ENCODE measurements around the gene TUB. TPM values are rescaled to one million over a fixed set of nuclear protein-coding genes. Genes with fewer than 3 reads are reported as not detected.
A peak's percentile ranks its signal among the peaks of the same experiment; 100 is the strongest.

Gene TUB, protein sequence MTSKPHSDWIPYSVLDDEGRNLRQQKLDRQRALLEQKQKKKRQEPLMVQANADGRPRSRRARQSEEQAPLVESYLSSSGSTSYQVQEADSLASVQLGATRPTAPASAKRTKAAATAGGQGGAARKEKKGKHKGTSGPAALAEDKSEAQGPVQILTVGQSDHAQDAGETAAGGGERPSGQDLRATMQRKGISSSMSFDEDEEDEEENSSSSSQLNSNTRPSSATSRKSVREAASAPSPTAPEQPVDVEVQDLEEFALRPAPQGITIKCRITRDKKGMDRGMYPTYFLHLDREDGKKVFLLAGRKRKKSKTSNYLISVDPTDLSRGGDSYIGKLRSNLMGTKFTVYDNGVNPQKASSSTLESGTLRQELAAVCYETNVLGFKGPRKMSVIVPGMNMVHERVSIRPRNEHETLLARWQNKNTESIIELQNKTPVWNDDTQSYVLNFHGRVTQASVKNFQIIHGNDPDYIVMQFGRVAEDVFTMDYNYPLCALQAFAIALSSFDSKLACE
- 0.39 and 0.76 TPM in 2 replicates for total RNA-seq (2021)
- percentile 16 among the genes with signal in this experiment for Bru-seq, nascent RNA
- percentile 19 among the genes with signal in this experiment for BruChase-seq, experiment 1, labeled RNA remaining after a 2-hour chase
- percentile 19 among the genes with signal in this experiment for BruChase-seq, experiment 2, labeled RNA remaining after a 6-hour chase
- long read RNA-seq, result 0 reads

DNA sequence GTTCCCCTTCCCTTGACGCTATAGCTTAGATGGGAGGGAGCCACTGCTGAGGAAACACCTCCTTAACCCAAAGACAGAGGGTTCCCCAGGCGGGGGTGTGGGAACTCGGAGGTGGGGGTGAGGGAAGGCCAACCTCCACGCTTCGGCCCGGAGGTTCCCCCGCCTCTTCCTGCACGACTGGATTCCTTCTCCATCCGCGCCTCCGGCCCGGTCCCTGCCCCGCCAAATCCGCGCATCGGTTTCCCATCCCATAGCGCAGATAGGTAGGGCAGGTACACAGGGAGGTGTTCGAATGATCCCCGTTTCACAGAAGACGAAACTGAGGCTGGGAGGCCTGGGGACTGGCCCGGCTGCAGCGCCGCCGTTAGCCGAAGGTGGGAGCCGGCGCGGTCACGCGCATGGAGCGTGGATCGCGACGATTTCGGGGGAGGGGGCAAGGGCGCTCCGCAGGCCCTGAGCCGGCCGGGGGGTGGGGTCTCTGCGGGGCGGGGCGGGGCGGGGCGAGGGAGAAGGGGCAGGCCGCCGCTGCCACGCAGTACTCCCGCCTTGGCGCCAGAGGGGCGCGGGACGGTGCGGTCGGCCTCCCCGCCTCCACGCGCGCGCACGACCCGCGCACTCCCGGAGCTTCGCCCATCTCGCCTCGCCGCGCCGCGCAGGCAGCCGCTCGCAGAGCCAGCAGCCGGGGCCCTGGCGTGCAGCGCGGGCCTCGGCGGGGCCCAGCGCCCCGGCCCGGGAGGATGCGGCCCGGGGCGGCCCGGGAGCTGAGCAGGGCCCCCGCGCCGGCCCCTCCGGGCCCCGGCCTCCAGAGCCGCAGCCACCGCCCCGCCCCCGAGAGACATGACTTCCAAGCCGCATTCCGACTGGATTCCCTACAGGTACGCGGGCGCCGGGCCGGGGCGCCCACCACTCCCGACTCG lies at the start of gene TUB:
TUB (plus strand) TSS at position 538 of the 917 bp plus-strand sequence; CDS start at position 838, 300 bp downstream.
- DNase-seq (ENCODE audit: low spot score), result peak; percentile 2
- CTCF ChIA-PET, result interaction anchor here (1.0 kb wide), 1 partner anchor 10 kb away, joined by 3 read pairs; no protein-coding TSS in a partner anchor
- TF ChIP-seq EZH2 (IDR thresholded peaks at IDR 0.05; ENCODE audit: borderline replicate concordance, low read depth, low read length, poor library complexity, severe bottlenecking), result peak; percentile 46
- TF ChIP-seq, protein P1, sequence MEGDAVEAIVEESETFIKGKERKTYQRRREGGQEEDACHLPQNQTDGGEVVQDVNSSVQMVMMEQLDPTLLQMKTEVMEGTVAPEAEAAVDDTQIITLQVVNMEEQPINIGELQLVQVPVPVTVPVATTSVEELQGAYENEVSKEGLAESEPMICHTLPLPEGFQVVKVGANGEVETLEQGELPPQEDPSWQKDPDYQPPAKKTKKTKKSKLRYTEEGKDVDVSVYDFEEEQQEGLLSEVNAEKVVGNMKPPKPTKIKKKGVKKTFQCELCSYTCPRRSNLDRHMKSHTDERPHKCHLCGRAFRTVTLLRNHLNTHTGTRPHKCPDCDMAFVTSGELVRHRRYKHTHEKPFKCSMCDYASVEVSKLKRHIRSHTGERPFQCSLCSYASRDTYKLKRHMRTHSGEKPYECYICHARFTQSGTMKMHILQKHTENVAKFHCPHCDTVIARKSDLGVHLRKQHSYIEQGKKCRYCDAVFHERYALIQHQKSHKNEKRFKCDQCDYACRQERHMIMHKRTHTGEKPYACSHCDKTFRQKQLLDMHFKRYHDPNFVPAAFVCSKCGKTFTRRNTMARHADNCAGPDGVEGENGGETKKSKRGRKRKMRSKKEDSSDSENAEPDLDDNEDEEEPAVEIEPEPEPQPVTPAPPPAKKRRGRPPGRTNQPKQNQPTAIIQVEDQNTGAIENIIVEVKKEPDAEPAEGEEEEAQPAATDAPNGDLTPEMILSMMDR (conservative IDR thresholded peaks at IDR 0.05; ENCODE audit: low read depth, low read length), result no peak
- POLR2A ChIA-PET (ENCODE audit: low non-redundant PET), result no interaction called here
- no TSS peak for BruUV-seq (replicated peaks)
- no peaks in the 10 kb centered on the region for H3K36me3 ChIP-seq (ENCODE audit: insufficient read depth, low read length, poor library complexity, severe bottlenecking)
- no peaks in the 10 kb centered on the region for H3K9me3 ChIP-seq (ENCODE audit: low read depth, low read length, poor library complexity, severe bottlenecking)
- peaks cover 18% of the 10 kb centered on the region for H3K27me3 ChIP-seq (replicated peaks; ENCODE audit: insufficient read depth, low read depth, low read length, poor library complexity)
- H3K4me3 ChIP-seq (ENCODE audit: low read depth, low read length, poor library complexity, severe bottlenecking), result peak within 1 kb of the TSS; percentile 33
- H3K4me1 ChIP-seq (ENCODE audit: insufficient read depth, low read length, poor library complexity, severe bottlenecking), result no peaks in the 10 kb centered on the region
- intact Hi-C loops (cut with micrococcal nuclease; ENCODE audit: unreplicated experiment), result no loop called here
- no peak within 1 kb of the TSS for H3K27ac ChIP-seq (ENCODE audit: low read depth, low read length, poor library complexity, severe bottlenecking)

DNA sequence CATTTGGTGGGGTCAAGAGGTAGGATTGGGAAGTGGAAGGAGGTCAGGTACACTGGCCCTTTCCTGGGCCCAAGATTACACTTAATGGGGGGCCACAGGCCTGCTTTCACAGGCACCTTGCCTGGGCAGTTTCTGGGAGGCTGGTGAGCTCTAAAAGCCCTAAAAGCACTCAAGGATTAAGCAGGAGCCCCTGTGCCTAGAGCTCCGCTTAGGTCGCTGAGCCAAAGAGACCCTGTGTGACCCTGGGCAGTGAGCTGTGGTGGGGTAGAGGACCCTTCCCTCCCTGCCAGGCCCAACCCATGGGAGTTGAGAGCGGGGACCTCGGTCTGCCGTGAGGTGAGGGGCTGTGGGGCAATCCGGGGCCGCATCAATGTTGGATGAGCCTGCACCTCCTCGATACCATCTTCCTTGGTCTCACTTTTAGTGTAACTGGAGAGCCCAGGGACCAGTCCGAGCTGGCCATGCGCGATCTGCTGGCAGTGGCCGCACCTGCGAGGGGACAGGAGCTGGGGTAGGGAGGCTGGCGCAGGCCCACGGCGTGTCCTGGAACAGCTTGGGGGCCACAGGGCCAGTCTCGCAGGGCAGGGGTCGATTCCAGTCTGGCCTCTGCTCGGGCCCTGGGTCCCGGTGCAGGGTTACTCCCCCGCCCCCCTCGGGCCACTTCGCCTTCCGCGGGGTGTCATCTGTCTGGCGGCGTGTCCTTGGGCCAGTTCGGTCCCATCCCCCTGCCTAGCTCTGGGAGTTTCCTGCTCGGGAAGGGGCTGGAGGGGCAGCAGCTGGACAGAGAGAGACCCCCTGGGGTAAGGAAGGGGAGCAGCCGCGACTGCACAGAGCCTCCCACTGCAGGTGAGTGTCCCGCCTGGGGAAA lies 49.5 kb upstream of the TUB start:
- POLR2A ChIA-PET (ENCODE audit: low non-redundant PET), result no interaction called here
- BruUV-seq (replicated peaks), result no TSS peak
- no peaks in the 10 kb centered on the region for H3K36me3 ChIP-seq (ENCODE audit: insufficient read depth, low read length, poor library complexity, severe bottlenecking)
- TF ChIP-seq EZH2 (IDR thresholded peaks at IDR 0.05; ENCODE audit: borderline replicate concordance, low read depth, low read length, poor library complexity, severe bottlenecking), result no peak
- CTCF ChIA-PET, result no interaction called here
- H3K4me3 ChIP-seq (ENCODE audit: low read depth, low read length, poor library complexity, severe bottlenecking), result no peak overlapping the region
- DNase-seq (ENCODE audit: low spot score), result no peak
- no peaks in the 10 kb centered on the region for H3K4me1 ChIP-seq (ENCODE audit: insufficient read depth, low read length, poor library complexity, severe bottlenecking)
- intact Hi-C loops (cut with micrococcal nuclease; ENCODE audit: unreplicated experiment), result loop anchor here (2.0 to 5.0 kb wide), 2 partner anchors 41 to 67 kb away; no protein-coding TSS in a partner anchor
- H3K27me3 ChIP-seq (replicated peaks; ENCODE audit: insufficient read depth, low read depth, low read length, poor library complexity), result peaks cover 11% of the 10 kb centered on the region
- H3K27ac ChIP-seq (ENCODE audit: low read depth, low read length, poor library complexity, severe bottlenecking), result no peak overlapping the region
- H3K9me3 ChIP-seq (ENCODE audit: low read depth, low read length, poor library complexity, severe bottlenecking), result no peaks in the 10 kb centered on the region

DNA sequence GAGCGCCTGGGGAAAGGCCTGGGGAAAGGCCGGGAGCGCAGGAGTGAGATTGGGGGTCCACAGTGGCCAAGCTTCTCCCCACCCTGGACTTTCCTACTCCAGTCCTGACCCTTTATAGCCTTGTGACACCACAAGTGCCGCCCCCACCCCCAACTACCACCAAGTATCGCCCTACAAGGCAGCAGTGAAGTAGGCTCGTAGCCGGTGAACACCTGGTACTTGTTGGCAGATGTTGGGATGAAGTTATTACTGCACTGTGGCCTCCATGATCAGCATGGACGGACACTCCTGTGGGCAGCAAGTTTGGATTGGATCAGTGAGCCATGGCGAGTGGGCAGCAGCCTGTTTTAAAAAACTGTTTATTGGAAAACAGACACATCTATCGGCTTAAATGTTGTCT lies 48.9 kb upstream of the TUB start:
- H3K27me3 ChIP-seq (replicated peaks; ENCODE audit: insufficient read depth, low read depth, low read length, poor library complexity), result peaks cover 11% of the 10 kb centered on the region
- POLR2A ChIA-PET (ENCODE audit: low non-redundant PET), result no interaction called here
- H3K27ac ChIP-seq (ENCODE audit: low read depth, low read length, poor library complexity, severe bottlenecking), result no peak overlapping the region
- no peaks in the 10 kb centered on the region for H3K4me1 ChIP-seq (ENCODE audit: insufficient read depth, low read length, poor library complexity, severe bottlenecking)
- no peaks in the 10 kb centered on the region for H3K36me3 ChIP-seq (ENCODE audit: insufficient read depth, low read length, poor library complexity, severe bottlenecking)
- CTCF ChIA-PET, result interaction anchor here (1.9 to 2.7 kb wide), 2 partner anchors 58 to 68 kb away, joined by 19 to 20 read pairs; no protein-coding TSS in a partner anchor
- no peak overlapping the region for H3K4me3 ChIP-seq (ENCODE audit: low read depth, low read length, poor library complexity, severe bottlenecking)
- no TSS peak for BruUV-seq (replicated peaks)
- DNase-seq (ENCODE audit: low spot score), result no peak
- no peak for TF ChIP-seq EZH2 (IDR thresholded peaks at IDR 0.05; ENCODE audit: borderline replicate concordance, low read depth, low read length, poor library complexity, severe bottlenecking)
- TF ChIP-seq, protein P1 (conservative IDR thresholded peaks at IDR 0.05; ENCODE audit: low read depth, low read length), result no peak
- no peaks in the 10 kb centered on the region for H3K9me3 ChIP-seq (ENCODE audit: low read depth, low read length, poor library complexity, severe bottlenecking)
- intact Hi-C loops (cut with micrococcal nuclease; ENCODE audit: unreplicated experiment), result loop anchor here (2.0 to 5.0 kb wide), 2 partner anchors 40 to 67 kb away; no protein-coding TSS in a partner anchor

Measured in A673 (cell line).